KBM-7 (cell line): Measurements from ENCODE around the gene SLC49A4.

ENCODE experiments used
- DNase-seq: peaks from one replicate; pipeline ENCODE4 v3.0.0-alpha.2; 2015
- in situ Hi-C: fragments of 300-500 bp; cut with MboI; formaldehyde crosslinking; loops from 2 replicates; pipeline ENCODE4 v1.14.3; 2020; ENCODE audit warnings: low sequenced_read_pairs, low pct_unique_long_range_greater_than_20kb, mixed read lengths

Gene SLC49A4

DNA sequence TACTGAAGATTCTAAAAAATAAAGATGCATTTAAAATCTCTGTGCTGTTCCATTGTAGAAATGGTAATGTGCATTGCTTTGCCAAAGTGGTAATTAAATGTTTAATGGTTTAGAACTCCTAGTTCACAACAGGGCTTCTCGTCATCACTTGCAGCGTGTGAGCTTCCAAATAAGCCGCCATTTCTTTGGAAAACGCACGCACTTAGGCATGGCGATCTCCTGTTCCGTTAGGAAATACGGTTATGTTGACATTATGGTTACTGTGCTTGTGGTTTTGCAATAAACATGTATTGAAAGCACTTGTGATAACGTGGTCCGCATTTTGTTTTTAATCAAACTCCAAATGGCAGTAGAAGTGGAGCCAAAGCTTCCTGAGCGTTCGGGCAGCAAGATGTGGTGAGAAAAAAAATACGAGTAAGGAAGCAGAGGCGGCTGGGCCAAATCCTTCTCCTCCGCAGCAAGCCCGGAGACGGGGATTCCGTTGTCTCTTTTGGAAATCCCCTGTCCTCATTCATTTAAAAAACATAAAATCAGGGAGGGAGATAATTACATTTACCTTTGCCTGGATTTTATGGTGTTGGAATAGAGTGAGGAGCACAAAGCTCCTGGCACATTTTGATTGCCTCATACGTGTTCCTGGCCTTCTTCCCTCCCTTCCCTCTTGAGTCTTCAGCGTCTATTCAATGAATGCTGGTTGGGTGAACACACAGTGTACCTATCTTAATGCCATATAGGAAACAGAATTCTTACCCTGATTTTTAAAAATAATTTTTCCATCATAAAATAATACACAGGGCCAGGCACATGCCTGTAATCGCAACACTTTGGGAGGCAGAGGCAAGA, 97.5 kb downstream of the SLC49A4 start:
- DNase-seq: no peak
- in situ Hi-C loops: no loop called here

DNA sequence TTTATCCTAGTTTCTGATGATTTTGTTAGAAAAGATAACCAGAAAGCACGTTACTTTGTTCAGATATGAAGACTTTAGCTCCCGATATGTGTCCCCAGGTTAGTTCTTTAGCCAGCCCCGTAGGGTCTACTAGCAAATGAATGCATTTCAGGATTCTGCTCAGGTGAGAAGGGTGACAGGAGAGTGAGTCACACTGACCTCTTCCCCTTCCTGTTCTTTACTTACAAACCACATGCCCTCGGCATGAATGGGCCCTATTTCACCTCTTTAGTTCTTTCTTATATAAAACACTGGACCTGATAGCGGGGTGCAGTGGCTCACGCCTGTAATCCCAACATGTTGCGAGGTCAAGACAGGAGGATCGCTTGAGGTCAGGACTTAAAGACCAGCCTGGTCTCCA, 98.4 kb downstream of the SLC49A4 start:
- in situ Hi-C loops: no loop called here
- DNase-seq: no peak

DNA sequence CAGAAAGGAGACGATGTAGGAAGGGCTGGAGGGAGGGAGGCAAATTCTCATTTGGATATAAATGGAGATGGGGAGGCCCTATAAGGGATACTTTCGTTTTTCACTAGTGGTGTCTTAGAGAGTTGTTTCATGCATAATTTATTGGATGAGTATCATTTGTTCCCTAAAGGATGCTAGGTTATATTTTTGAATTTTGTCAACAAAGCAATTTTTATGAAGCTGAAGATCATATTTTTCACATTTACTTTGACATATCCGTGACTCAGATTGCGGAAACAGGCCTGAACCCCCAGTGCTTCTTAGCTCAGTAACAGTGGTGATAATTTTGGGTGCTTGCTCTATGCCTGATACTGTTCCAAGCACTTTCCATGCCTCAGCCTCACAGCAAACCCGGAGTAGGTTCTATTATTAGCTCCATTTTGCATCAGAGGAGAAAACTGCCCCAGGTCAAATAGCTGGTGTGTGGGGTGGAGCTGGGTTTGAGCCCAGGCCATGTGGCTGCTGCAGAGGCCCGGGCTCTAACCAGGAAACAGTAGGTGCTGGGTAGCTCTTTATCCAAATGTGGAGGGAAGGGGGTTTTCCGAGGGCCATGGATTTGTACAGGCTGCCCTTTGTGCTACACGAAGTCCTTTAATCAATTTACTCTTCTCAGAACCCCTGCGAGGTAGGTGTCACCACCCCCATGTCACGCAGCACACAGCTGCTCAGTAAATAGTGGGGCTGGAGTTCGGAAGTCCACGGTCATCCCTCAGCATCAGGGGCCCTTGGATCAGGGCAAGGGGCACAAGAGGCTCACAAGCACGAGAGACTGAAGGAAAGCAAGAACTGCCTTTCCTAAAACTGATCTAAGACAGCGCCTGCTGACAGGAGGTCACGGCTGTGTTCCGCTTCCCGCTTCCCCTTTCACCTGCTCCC, 99.1 kb downstream of the SLC49A4 start:
- in situ Hi-C loops: no loop called here
- no peak for DNase-seq

DNA sequence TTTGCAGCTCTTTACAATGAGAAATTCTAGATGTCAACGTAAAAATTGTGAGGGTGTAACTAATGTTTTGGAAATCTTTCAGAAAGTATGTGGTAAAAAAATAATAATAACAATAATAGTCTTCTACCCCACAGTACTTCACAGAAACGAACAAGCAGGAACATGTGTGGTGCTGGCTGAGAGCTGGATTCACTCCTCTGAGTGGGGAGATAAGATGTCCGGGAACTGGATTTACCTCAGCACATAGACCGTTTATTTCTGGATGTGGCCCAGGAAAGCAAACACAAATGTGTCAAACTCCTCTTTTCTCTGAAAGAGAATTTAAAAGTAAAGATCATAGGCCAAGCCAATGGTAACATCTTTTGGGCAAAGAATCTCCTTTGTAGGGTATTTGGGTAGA, 103.4 kb downstream of the SLC49A4 start:
- in situ Hi-C loops: no loop called here
- DNase-seq: no peak

DNA sequence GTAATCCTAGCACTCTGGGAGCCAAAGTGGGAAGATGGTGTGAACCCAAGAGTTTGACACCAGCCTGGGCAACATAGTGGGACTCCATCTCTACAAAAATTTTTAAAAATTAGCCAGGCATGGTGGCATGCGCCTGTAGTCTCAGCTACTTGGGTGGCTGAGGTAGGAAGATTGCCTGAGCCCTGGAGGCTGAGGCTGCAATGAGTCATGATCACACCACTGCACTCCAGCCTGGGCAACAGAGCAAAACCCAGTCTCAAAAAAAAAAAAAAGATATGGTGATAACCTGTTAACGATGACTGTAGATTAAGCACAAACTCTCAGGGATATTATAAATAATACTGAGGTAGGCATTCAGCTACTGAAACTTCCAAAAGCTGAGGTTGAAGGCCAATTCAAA, 107.5 kb downstream of the SLC49A4 start:
- in situ Hi-C loops: no loop called here
- DNase-seq: no peak

DNA sequence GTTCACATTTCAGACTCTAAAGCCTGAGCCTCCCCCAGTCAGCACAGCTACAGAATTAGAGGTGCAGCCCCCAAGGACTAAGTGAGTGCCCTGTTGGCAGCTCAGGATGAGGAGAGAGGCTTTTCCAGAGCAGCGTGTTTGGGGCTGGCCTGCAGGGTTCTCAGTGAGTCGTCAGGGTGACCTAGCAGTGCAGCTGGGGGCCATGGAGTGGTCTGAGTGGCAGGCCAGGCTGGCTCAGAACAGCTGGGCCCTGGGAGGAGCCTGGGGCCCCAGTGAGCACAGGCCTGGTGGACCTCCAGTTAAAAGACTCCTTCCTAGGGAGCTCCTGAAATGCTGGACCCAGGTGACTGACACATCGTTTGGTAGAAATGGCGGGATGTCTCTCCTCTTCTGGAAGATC, 108.3 kb downstream of the SLC49A4 start:
- in situ Hi-C loops: no loop called here
- DNase-seq: no peak

DNA sequence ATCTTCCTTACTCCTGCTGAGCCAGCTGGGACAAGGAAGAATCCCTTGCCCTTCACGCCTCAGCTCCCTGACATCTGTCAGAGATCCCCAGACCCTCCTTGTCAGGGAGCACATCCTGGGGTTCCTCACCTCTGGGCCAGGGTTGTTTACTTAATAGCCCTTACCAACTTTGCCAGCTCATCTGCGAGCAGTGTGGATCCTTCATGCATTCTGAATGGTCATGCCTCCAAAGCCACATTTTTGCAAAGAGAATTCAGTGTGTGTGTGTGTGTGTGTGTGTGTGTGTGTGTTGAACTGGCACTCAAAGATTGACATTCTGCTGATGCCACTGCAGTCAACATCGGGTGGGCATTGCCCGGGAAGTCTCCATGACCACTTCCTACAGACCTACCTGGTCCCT, 112.6 kb downstream of the SLC49A4 start:
- in situ Hi-C loops: no loop called here
- no peak for DNase-seq

DNA sequence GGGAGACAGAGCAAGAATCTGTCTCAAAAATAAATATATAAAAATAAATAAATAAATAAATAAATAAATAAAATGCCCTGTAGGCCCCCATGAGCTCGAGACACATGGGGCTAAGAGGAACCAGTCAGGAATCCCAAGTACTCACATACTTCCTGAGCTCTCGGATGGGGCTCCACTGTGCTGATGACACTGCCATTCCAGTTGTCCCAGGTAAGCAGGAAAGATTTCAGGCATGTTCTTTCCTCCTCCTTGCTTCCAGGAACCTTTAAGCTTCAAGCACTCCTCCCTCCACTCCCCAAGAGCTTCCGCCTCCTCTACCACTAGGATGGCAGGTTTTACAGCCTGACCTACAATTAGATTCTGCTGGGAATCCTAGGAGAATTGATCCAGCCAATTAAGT, 113.4 kb downstream of the SLC49A4 start:
- DNase-seq: no peak
- in situ Hi-C loops: no loop called here

DNA sequence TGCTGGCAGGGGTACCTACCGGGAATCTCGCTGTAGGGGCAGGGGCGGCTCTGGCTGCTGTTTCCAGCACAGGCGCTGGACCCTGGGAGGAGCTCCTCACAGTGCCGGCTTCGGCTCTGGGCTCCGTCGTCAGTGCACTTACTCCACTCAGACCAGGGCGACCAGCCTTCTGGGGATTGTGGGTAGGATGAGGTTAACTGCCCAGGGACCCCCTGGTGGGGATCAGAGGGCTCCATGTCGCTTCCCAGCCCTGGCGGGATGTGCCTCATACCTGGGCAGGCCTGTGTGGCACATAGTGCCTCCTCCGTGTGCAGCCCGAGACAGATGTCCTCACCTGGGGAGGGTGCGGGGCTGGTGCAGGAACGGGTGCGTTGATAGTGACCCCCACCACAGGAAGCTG, 117.0 kb downstream of the SLC49A4 start:
- in situ Hi-C loops: no loop called here
- no peak for DNase-seq

DNA sequence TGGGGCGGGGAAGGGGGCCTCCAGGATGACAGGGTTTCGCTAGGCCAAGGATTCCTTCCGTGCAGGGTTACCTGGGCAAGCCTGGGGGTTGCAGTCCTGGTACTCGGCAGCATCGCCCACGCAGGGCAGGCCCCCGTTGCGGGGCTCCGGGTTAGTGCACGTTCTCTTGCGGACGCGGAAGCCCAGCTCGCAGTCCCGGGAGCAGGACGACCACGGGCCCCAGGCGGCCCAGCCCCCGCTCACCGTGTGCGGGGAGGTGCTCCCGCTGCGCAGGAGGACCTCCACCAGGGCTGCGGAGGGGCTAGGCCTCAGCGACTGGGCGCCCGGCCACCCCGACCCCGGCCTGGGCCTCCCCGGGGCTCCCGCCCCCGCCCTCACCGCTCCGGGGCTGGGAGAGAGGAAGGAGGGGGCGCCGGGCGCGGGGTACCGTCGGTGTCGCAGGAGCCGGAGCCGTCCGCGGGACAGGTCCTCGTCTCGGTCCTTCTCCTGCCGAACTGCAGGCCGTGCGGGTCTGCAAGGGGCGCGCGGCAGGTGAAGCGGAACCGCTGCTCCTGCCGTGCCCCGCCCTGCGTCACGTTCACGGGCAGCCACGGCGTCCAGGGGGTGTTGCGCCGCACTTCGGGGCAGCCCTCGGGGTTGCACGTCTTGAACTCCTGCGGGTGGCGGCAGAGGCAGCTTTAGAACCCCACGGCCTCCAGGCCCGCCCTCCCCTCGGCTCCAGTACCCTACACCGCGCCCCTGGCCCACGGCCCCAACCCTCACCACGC, 118.1 kb downstream of the SLC49A4 start:
- in situ Hi-C loops: no loop called here
- DNase-seq: no peak

DNA sequence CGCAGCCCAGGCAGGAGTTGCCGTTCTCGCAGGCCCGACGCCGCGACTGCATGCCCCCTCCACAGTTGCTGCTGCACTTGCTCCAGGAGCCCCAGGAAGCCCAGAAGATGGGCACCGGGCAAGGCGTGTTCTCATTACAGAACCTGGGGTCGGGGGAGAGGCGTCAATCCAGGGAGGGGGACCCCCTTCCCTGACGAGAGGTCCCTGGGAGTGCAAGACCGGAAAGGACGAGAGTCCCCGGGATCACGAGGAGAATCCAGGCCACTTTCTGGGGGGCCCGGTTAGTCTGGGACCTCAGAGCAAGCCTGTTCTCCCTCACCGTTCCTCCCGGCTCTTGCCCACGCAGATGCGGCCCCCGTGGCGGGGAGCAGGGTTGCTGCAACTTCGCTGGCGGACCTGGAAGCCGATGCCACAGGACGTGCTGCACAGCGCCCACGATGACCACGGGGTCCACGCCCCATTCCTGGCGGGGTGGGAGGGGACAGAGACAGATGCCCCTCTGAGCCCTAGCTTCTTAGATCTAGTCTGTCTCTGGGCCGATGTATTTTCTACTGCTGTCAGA, 118.8 kb downstream of the SLC49A4 start:
- in situ Hi-C loops: no loop called here
- no peak for DNase-seq

DNA sequence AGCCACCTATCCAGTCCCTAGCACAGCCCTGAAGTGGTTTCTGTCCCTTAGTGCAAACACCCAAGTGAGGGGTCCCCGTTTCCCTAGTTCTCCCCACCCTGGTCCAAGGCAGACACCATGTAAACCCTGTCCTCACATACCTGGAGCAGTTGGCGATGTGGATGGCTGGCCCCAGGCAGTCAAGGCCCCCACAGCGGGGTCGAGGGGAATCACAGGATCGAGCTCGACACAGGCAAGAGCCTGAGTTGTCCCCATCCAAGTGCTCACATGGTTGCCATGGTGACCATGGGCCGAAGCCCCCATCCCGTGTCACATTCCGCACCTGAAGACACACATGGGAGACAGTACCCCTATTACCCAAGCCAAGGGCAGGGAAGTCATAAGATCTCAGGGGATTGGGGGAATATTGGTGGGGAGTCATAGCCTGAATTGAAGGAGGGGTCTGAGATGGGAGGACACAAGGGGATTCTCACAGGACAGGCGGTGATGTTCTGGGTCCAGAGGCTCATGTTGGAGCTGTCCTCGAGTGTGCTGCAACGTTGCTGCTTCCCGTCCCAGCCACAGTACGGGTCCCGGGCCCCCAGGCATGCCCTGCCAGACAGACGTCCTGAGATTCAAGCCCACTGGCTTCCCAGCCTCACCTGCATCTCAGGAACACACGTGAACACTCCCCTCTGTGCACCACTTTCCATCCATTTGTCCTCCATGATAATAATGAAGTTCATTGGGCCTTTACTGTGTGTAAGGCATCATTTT, 120.6 kb downstream of the SLC49A4 start:
- in situ Hi-C loops: no loop called here
- no peak for DNase-seq

DNA sequence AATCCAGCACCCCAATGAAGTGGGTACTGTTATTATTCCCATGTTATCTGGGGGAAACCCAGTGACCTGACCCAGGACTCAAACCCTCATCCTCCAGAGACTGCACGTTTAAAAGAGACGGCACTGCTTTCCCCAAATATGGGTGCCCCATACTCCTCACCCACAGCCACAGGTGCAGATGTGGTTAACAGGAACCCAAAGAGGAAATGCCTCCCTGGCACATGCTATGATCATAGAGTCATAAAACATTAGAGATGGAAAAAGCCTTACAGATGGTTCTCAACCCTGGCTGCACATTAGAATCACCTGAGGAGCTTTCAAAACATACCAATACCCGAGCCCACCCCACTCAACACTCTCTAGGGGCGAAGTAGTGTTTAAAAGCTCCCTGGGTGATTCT, 121.2 kb downstream of the SLC49A4 start:
- in situ Hi-C loops: no loop called here
- DNase-seq: no peak

DNA sequence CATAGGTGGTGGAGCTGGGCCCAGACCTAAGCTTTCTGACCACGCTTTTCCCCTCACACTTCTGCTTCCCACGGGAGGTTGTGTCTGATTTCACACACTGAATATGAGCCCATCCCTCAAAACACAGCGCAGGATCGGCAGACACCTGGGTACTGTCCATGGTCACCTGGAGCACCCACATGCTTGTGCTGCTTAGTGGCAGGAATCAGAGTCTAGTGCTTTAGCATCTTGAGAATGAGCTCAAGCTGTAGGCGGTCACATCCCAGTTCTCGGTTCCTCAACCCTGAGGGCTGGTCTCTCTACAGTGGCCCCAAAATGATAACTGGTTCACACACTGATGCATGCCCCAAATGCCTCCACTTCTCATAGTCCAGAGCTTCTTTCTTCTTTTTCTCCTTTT, 121.7 kb downstream of the SLC49A4 start:
- DNase-seq: no peak
- in situ Hi-C loops: no loop called here

DNA sequence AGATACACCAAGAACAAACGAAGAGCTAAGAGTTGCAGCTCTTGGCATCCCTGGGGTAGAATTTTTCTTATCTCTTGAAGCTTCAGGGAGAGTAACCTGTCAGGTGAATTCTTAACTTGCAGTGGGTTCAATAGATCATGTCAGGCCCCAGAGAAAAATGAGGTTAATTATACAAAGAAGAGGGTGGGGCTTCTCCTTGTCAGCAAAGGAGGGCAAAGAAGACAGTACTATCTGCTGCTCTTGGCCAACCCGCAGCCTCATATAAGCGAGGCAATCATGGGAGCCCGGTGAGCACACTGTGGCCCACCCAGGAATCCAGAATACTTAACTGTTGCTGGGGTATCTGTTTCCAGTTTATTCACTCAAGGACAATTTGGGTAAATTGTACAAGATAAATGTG, 122.5 kb downstream of the SLC49A4 start:
- in situ Hi-C loops: no loop called here

DNA sequence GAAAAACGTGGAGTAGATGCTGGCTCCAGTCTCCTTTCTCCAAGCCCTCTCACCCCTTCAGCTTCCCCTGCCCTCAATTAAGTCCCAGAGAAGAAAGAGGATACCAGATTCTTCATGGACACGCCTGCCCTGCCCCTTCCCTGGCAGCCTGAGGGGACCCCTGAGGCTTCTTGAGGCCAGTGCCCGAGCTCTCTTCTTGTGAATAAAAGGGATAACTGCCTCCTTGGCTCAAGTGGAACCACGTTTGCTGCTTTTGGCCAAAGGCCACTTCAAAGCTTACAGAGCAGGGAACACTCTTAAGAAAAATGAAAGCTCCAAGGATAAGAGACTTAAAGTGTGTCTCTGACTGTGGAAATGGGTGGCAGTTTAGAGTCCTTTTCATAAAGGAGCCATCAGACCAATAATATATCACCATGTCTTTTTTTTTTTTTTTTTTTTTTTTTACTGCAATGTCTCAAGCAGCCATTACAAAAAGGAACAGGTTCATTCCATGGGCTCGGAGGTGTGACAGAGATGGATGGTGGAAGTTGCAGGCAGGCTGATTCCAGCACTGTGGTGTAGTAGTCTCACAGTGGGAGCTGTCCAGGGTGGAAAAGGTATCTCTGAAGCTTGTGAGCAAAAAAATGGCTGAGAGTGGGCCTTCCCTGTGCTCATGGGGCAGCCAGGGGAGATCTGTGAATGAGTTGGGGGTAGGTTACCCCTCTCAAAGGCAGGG, 123.9 kb downstream of the SLC49A4 start:
- no peak for DNase-seq
- in situ Hi-C loops: no loop called here

More for the DNA sequence above, 122.5 kb downstream of the SLC49A4 start:
- DNase-seq: no peak

DNA sequence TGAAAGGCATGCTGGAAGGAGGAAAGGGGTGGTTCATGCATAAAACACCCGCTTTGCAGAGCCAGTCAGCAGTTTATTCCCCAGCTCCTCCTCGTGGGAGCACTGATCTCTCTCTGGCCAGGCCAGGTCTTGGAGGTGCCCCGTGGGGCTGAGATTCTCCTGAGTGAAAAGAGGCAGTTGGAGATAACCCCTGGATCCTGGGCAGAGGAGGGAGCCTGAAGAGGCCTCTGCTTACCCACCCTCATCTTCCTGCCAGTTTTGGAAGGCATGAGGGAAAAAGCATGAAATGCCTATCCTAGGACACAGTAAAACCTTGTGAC, 124.4 kb downstream of the SLC49A4 start:
- in situ Hi-C loops: no loop called here
- no peak for DNase-seq

DNA sequence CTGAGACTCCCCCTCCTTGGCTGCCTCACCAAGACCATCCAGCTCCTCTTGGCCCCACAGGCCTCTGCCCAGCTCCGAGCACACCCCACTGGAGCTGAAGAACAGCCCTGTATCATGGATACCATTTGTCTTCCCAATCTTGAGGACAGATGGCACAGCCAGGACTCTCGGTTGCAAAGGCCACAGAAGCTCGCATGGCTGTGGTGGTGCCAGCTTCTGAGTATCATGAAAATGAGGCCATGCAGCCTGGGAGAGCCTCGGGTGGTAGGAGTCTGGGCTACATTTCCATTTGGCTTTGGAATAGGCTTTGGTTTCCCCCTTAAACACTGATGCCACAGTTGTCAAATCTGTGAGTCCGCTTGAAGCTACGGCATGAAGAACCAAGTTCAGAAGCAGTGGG, 126.1 kb downstream of the SLC49A4 start:
- no peak for DNase-seq
- in situ Hi-C loops: no loop called here
